ENCODE data around the gene CLPSL2.

Gene CLPSL2

DNA sequence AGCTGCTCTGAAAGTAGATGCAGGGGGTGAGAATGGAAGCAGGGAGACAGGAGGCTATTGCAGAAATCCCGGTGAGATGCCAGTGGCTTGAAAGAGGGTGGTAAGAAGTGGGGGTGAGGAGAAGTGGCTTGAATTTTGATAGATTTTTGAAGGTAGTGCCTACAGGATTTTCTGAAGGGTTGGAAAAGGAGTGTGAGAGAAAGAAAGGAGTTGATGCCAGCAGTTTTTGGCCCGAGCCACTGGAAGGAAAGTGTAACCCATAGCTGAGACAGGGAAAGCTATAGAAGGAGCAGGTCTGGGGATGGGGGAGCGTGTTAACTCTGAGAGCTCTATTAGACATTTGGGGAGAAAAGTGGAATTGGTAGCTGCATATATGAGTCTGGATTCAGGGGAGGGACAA, 29.9 kb upstream of the CLPSL2 start:
- DNase-seq (ENCODE audit: low read depth): no peak

GRCh38 chr6:35747877-35748276, 28.5 kb upstream of the CLPSL2 start:
- DNase-seq (ENCODE audit: low read depth): no peak

- DNase-seq (ENCODE audit: low read depth): no peak
These were observed 25.8 kb upstream of the CLPSL2 start for GRCh38 chr6:35750557-35750956.

GRCh38 chr6:35751594-35751993, 24.8 kb upstream of the CLPSL2 start:
- no peak for DNase-seq (ENCODE audit: low read depth)

DNA sequence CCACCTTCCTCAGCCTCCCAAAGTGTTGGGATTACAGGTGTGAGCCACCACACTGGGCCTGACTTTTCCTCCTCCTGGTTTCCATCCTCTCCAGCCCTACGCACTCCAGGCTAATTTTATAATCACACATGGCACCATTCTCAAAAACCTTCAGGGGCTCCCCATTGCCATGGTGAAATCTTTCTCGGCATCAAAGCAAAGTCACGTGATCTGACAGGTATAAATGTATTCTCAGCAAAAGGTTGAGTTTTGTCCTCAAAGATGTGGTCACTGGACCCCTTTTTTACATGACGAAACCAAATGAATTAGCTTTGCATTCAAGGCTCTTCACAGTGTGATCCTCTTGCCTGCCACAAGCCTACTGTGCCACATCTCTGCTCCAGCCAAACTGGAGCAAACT, 24.1 kb upstream of the CLPSL2 start:
- no peak for DNase-seq (ENCODE audit: low read depth)

DNA sequence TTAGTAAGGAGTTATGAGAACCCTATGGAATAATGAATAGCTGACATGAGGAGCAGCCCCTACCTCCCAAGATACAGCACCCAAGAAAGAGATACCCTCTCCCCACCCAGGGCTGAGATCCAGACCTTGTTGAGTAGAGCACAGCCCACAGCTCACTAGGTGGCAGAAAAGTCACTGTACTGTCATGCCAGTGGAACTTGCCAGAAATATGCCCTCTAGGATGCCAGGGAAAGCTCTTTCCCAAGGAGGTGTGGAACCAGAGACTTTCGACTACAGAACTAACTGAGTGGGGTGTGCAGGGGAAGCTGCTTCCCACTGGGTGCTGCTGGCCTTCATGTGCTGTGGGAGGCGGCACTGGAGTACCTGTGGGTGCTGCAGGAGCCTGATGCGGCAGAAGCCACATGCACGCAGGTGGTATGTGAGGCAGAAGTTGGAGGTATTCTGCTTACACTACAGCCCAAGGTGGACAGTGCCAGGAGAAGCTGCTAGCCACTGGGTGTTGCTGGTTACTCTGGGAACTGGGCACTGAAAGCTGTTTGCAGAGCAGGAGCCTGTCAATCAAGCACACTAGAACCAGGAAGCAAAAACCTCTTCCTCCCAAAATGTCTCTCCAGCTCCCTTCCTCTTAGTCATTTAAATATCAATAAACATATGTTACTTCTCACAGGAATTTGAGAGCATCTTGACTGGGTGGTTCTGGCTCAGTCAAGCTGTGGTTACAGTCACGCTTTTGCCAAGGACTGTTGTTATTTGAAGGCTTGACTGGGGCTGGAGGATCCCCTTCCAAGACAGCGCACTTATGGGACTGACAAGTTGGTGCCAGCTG, 21.7 kb upstream of the CLPSL2 start:
- DNase-seq (ENCODE audit: low read depth): no peak

DNA sequence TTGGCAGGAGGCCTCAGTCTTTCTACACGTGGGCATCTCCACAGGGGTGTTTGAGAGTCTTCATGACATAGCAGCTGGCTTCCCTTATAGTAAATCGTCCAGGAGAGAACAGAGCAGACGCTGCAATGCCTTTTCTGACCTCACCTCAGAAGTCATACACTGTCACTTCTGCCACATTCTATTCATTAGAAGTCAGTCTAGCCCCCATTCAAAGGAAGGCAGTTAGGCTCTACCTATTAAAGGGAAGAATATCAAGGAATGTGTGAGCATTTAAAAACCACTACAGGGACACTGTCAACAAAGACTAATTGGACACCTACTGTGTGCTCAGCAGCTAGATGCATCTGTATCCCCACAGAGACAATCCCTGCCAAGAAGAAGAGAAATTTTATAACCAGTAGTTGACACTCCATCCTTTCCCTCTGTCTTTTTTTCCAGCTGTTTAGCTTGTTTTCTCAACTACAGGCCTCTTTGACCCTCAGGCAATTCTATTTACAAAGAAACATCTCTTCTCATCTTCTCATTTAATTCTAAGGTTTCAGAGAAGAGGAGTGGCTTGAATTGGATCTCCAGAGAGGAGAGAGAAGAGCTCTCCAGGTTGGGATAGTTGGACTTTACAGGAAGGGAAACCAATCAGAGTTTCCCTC, 21.0 kb upstream of the CLPSL2 start:
- DNase-seq (ENCODE audit: low read depth): no peak

GRCh38 chr6:35757456-35758123, 18.8 kb upstream of the CLPSL2 start:
- DNase-seq (ENCODE audit: low read depth): no peak

DNA sequence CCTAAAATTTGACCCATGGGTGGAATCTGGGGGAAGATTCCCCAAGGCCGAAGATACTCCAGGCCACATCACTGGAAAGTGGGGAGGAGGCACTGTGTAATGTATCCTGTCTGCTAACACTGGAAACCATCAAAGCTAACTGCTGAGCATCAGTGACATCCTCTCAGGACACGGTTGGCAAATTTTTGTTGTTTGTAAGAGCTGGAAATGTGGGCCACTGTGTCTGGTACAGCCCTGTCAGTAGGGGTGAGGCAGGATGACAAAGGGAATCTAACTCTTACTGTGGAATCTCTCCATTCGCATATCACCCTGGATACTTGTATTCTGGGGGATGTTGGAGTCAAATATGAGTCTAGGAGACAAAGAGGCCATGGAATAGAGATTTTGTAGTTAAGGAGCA, 17.0 kb upstream of the CLPSL2 start:
- DNase-seq (ENCODE audit: low read depth): no peak

DNA sequence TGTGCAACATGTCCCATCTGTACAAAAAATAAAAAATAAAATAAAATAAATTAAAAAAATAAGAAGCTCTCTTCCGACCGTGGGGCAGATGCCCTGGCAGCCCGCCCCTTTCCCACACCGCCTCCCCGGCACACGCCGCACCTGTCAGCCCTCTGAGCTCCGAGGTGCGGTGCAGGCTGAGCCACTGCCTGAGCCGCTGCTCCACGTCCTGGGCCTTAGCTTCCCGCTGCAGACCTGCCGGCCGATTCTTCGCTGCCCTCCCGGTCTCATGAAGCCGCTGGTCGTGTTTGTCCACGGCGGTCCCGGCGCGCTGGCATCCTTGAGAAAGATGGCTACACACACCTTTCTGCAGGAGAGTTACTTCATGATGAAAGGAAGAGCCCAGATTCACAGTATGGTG, 10.7 kb upstream of the CLPSL2 start:
- DNase-seq (ENCODE audit: low read depth): no peak

DNA sequence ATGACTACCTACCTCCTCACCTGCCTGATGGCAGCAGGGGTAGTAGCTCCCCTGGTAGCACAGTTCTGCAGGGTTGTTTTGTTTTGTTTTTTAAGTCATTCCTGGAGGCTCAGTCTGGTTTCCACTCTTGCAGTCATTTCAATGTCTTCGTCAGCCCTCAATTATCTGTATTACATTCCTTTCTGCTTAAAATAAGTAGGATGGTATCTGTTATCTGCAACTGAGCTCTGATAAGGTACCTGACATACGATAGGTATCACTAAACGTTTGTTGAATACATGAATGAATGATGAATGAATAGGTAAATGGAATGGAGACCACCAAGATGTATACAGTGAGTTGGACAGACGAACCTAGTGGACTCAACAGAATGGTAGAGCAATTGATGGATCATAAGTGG, 7.2 kb upstream of the CLPSL2 start:
- no peak for DNase-seq (ENCODE audit: low read depth)

DNA sequence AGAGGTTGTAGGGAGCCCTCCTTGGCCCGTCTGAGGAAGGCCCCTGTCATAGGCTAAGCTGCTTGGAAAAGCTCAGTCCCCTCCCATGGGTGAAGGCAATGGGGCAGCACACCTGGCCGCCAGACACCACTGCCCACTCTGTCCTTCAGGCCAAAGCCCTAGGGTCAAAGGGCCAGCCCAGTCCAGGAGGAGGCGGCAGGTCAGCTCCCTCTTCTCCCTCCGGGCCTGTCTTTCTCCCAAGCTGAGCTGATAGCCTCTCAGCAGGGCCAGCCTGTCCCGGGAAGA, 5.1 kb upstream of the CLPSL2 start:
- DNase-seq (ENCODE audit: low read depth): no peak

- DNase-seq (ENCODE audit: low read depth): no peak
These were observed 2.1 kb upstream of the CLPSL2 start for GRCh38 chr6:35774116-35774794.

DNA sequence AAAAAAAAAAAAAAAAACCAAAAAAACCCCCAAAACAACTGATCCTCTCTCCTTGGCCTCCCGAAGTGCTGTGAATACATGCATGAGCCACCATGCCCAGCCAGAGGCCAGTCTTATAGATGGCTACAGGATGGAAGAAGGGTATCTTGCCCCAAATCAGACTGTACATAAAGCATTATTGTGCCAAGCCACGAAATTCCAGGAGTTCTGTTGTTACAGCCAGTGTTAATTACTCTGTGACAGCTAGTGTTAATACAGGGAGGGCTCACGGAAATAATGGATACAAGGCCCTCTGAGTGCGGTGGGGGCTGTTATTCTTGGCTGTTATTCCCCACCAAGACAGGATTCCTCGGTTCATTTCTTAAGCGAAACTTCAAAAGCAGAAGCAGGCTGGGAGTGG, 1.4 kb upstream of the CLPSL2 start:
- DNase-seq (ENCODE audit: low read depth): no peak

DNA sequence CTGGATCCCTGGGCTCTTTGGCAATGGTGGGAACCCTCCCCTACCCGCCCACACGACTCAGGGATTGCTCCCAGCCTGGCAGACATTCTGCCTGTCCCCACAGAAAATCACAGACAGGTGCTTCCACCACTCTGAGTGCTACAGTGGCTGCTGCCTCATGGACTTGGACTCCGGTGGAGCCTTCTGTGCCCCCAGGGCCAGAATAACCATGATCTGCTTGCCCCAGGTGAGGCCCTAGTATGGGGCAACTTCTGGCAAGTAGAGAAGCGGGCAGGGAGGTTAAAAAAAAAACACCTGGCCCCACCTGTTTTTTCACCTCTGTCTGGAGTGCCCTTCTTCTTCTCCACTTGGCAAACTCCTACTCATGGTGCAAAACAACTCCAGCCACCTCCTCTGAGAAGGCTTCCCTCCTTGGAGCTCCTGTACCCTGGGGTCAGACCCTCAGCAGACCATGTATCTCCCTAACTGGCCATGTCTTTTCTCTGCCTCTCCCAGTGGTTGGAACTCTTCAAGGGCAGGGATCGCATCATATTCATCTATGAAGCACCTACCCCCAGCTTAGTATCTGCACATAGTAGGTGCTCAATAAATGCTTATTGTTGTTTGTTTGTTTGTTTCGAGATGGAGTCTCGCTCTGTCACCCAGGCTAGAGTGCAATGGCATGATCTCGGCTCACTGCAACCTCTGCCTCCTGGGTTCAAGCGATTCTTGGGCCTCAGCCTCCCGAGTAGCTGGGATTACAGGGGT, 1.1 kb downstream of the CLPSL2 start:
- DNase-seq (ENCODE audit: low read depth): no peak

- DNase-seq (ENCODE audit: low read depth): no peak
These were observed 2.0 kb downstream of the CLPSL2 start for GRCh38 chr6:35778437-35778836.

- DNase-seq (ENCODE audit: low read depth): no peak
These were observed 4.3 kb downstream of the CLPSL2 start, which contains the start of gene CLPSL1 for GRCh38 chr6:35780719-35781118. Gene CLPSL1, plus strand, starts transcription at chr6:35781019. Its CDS starts 92 bp downstream, at chr6:35781111.

DNA sequence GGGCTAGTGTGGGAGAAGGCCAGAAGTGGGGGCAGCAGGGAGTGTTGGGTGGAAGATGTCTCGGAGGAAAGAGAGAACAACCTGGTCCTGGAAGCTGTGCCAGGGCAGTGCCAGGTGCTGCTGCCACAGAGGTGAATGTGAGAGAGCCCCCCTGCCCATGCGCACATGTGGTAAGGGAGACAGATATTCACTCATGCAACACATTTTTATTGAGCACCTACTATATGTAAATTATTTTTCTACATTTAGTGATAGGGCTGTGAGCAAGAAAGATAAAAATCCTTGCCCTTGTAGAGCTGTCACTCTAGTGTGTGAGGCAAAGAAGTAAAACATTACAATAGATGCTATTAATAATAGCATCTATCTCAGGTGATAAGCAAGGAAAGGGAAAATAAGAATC, 4.9 kb downstream of the CLPSL2 start:
- no peak for DNase-seq (ENCODE audit: low read depth)

DNA sequence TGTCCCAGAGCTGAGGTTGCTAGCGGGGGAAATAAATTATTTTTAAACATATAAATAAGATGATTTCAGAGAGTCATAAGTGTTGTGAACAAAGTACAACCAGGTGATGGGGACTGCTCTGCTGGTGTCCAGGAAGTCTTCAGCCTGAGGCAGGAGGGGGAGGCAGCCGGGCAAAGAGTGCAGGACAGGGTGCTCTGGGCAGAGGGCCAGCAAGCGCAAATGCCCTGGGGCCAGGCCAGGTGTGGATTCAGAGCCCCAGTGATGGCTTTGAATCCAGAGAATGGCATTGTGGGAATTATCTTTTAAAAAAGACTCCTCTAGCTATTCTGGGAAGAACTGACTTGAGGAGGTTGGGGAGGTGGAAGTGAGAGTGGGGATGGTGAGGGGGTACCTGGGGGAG, 6.0 kb downstream of the CLPSL2 start:
- no peak for DNase-seq (ENCODE audit: low read depth)

DNA sequence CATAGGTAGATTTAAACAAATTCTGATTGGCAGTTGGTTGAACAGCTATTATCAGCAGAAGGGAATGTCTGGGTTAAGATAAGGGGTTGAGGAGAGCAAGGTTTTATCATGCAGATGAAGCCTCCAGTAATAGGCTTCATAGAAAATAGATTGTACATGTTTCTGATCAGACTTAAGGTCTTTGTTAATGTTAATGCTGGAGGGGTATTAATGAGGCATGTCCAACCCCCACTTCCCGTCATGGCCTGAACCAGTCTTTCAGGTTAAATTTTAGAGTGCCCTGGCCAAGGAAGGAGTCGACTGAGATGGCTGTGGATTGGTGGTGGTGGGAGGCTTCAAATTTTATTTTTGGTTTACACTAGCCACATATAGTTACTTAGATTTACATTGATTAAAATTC, 7.8 kb downstream of the CLPSL2 start:
- no peak for DNase-seq (ENCODE audit: low read depth)

GRCh38 chr6:35786272-35786671, 9.9 kb downstream of the CLPSL2 start:
- no peak for DNase-seq (ENCODE audit: low read depth)

DNA sequence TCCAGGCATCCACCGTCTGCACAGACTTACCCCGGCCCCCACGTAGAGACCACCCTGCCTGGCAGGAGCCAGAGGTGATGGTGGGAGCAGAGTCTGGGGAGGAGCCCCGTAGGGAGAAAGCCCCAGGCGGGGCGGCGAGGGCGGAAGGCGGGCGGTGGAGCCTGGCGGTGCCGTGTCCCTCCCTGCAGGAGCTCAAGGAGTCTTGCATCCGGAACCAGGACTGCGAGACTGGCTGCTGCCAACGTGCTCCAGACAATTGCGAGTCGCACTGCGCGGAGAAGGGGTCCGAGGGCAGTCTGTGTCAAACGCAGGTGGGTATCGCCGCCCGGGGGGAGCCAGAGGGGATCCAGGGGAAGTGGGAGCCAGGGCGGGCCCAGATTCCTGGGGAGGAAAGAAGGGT, 10.4 kb downstream of the CLPSL2 start:
- DNase-seq (ENCODE audit: low read depth): no peak
